Thyroid gland (tissue), 4 donors: Measurements from ENCODE around the gene P2RX3. TPM values are rescaled to one million over a fixed set of nuclear protein-coding genes. Genes with fewer than 3 reads are reported as not detected.
"Not testable (repeated sequence)": the region's sequence is repeated elsewhere in the genome, so short reads cannot be mapped to it uniquely, and the experiment has no call there.

Source experiments
- DNase-seq, 2 donors: peaks; one replicate each; pipeline ENCODE4 v3.0.0-alpha.2; 2019
- H3K27ac ChIP-seq, 3 donors: fragments of 200-600 bp; sonication (generic); 1 replicate in 2 of 3; 2 replicates in 1 of 3; pipeline ENCODE4 v1.5.1; 2016 to 2019; ENCODE audit warnings: mild to moderate bottlenecking in 1 of 3, moderate library complexity in 1 of 3
- H3K27me3 ChIP-seq: fragments of 200-600 bp; sonication (generic); one replicate; pipeline ENCODE4 v1.5.1; 2019
- H3K36me3 ChIP-seq, 2 donors: fragments of 200-600 bp; sonication (generic); one replicate each; pipeline ENCODE4 v1.5.1; 2016 to 2019
- H3K4me1 ChIP-seq, 2 donors: fragments of 200-600 bp; sonication (generic); one replicate each; pipeline ENCODE4 v1.5.1; 2017 to 2019
- H3K4me3 ChIP-seq, 3 donors: fragments of 200-600 bp; sonication (generic); replicated peaks in 1 of 3; 1 replicate in 2 of 3; 2 replicates in 1 of 3; pipeline ENCODE4 v1.5.1; 2016; ENCODE audit warnings: mild to moderate bottlenecking in 1 of 3
- H3K9me3 ChIP-seq: fragments of 200-600 bp; sonication (generic); one replicate; pipeline ENCODE4 v1.5.1; 2017
- CTCF ChIP-seq, 6 experiments: fragments of 200-600 bp in 3 of 6; fragments of 450-650 bp in 3 of 6; sonication (generic) in 3 of 6; IDR thresholded peaks; one replicate each; pipeline ENCODE4 v1.5.1; 2016 to 2019; ENCODE audit warnings: antibody characterized with exemption in 6 of 6, mild to moderate bottlenecking in 2 of 6, inconsistent platforms in 1 of 6, moderate library complexity in 1 of 6
- POLR2A ChIP-seq, 2 donors: fragments of 450-650 bp; IDR thresholded peaks; one replicate each; pipeline ENCODE4 v1.6.1; 2017; ENCODE audit warnings: antibody characterized with exemption in 2 of 2, mild to moderate bottlenecking in 2 of 2, moderate library complexity in 1 of 2
- WGBS, 2 donors: methylation state at CpG; one replicate each; pipeline ENCODE4 v1.1.5; 2017; 5-methylcytosine and 5-hydroxymethylcytosine counted together
- intact Hi-C: fragments of 100-400 bp; cut with DNase I; formaldehyde crosslinking; loops from one replicate; pipeline ENCODE4 v1.15.1; 2023
- total RNA-seq, 4 donors: library from RNA; depleted of rRNA; stranded (reverse); fragments of >200 nt; gene quantifications; one replicate each; pipeline ENCODE4 v1.2.3, GENCODE V29; 2016

Gene P2RX3
- not detected for total RNA-seq

GRCh38 chr11:57338142-57338541 is at the start of gene P2RX3:
Gene P2RX3, plus strand, starts transcription at chr11:57338352. Its CDS starts 199 bp downstream, at chr11:57338551.
- DNase-seq = no peak
- 28 to 47% methylated on average over 4 of the region's 4 CpGs for WGBS, 2 donors
- no peaks in the 10 kb centered on the region for H3K27me3 ChIP-seq
- intact Hi-C loops = no loop called here
- H3K9me3 ChIP-seq = no peaks in the 10 kb centered on the region
- peaks cover 4 to 16% of the 10 kb centered on the region in 2 donors for H3K4me1 ChIP-seq
- H3K4me3 ChIP-seq = no peak within 1 kb of the TSS
- peaks cover 0 to 2% of the 10 kb centered on the region in 2 donors for H3K36me3 ChIP-seq
- H3K27ac ChIP-seq = no peak within 1 kb of the TSS
- TF ChIP-seq POLR2A (IDR thresholded peaks at IDR 0.05) = no peak
- no peak for TF ChIP-seq CTCF (IDR thresholded peaks at IDR 0.05)

DNA sequence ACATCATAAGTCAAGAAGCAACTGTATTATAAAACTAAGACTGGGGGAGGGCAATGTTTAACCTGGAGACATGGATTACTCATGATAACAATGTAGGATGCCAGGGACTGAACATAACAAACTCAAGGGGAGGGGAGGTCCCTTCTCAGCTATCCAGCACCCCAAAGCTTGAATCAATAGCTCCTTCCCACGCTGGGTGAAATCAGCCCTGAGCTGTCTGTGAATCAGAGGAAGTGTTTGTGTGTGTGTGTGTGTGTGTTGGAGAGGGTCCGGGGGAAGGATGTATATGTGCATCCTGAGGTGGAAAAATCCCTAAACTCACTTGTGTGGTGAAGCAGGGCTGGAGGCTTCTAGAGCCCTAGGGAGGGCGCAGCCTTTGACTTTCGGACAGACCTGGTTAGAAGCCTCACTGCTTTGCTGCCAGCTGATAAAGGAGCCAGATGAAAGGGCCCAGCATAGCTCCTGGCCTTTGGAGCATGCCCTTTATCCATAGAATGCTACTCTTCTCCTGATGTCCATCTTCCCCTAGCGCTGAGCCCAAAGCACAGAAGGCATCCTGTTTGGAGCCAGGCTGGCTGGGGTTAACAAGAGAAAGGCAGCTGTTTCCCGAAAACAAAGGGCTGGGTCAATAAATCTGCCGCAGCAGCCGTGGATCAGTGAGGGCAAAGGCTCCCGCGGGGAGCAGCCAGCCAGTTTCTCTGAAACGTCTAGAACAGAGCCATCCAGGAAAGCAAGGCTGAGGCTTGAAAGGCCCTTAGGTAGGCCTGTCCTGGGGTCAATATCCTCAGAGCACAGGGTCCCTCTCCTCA is 49.2 kb upstream of the P2RX3 start:
- WGBS, 2 donors = 26 to 32% methylated on average over 9 to 11 of the region's 11 CpGs
- Histone ChIP-seq H3K9me3 (no peaks in the 10 kb centered on the region), H3K27ac (peak overlapping the region in 1 of 3 donors; percentile 20), H3K4me1 (peaks cover 0 to 13% of the 10 kb centered on the region in 2 donors), H3K4me3 (no peak overlapping the region), H3K27me3 (no peaks in the 10 kb centered on the region), H3K36me3 (no peaks in the 10 kb centered on the region)
- DNase-seq = no peak
- intact Hi-C loops = no loop called here
- TF ChIP-seq CTCF (IDR thresholded peaks at IDR 0.05) = no peak
- no peak for TF ChIP-seq POLR2A (IDR thresholded peaks at IDR 0.05)

DNA sequence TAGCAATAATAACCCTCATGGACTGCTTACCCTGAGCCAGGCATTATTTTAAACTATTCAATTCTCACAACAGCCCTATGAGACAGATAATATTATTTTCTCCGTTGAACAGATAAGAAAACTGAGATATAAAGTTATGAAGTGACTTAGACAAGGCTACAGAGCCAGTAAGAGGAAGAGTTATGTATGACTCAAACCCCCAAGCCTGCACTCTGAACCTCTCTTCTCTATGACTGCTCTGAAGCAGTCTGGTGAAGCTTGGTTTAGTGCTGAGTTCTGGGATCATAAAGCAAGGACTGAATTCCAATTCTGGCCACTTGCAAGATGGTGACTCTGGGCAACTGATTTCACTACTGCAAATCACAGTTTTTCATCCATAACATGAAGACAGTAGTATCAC is 47.9 kb upstream of the P2RX3 start:
- Histone ChIP-seq H3K27me3 (no peaks in the 10 kb centered on the region), H3K4me1 (peaks cover 11 to 27% of the 10 kb centered on the region in 2 donors), H3K27ac (no peak overlapping the region), H3K4me3 (no peak overlapping the region), H3K36me3 (no peaks in the 10 kb centered on the region), H3K9me3 (no peaks in the 10 kb centered on the region)
- 92 to 93% methylated on average over 1 of the region's 1 CpG for WGBS, 2 donors
- DNase-seq = no peak
- intact Hi-C loops = no loop called here
- TF ChIP-seq CTCF (IDR thresholded peaks at IDR 0.05) (no peak), POLR2A (IDR thresholded peaks at IDR 0.05) (no peak)

GRCh38 chr11:57294225-57295131 is 43.7 kb upstream of the P2RX3 start:
- TF ChIP-seq CTCF (IDR thresholded peaks at IDR 0.05) = peak in 2 of 6 experiments; percentile 19 to 35
- no peak for TF ChIP-seq POLR2A (IDR thresholded peaks at IDR 0.05)
- intact Hi-C loops = no loop called here
- DNase-seq = peak; percentile 75 to 84
- H3K27ac ChIP-seq = peak overlapping the region; percentile 69 to 70 (median 70)
- H3K4me1 ChIP-seq = peaks cover 13 to 26% of the 10 kb centered on the region in 2 donors
- no peaks in the 10 kb centered on the region for H3K27me3 ChIP-seq
- H3K9me3 ChIP-seq = no peaks in the 10 kb centered on the region
- WGBS, 2 donors = 43 to 69% methylated on average over 2 of the region's 2 CpGs
- H3K4me3 ChIP-seq = no peak overlapping the region
- peaks cover 9 to 11% of the 10 kb centered on the region in 2 donors for H3K36me3 ChIP-seq

GRCh38 chr11:57296205-57296604 is 41.9 kb upstream of the P2RX3 start:
- H3K9me3 ChIP-seq, H3K4me3 ChIP-seq, H3K27me3 ChIP-seq, DNase-seq, intact Hi-C loops: not testable (repeated sequence)
- WGBS, 2 donors = 93 to 95% methylated on average over 3 of the region's 3 CpGs
- Histone ChIP-seq H3K36me3 (peaks cover 26 to 28% of the 10 kb centered on the region in 2 donors), H3K27ac (peak overlapping the region in 1 of 3 donors; percentile 70), H3K4me1 (peaks cover 13 to 26% of the 10 kb centered on the region in 2 donors)
